Measurements from ENCODE around the gene C19orf85. TPM values are rescaled to one million over a fixed set of nuclear protein-coding genes. Genes with fewer than 3 reads are reported as not detected.

Gene C19orf85
- total and polyA plus RNA-seq, 11 donors = not detected

GRCh38 chr19:55476100-55476775, 11.7 kb upstream of the C19orf85 start, which contains the start of gene ZNF628:
TSS of gene ZNF628 (plus strand) at chr19:55476617. CDS start at chr19:55479911, 3,294 bp downstream.
- Histone ChIP-seq H3K27ac (peak within 1 kb of the TSS; percentile 79 to 99 (median 94)), H3K4me3 (peak within 1 kb of the TSS; percentile 34 to 81 (median 68)), H3K27me3 (no peaks in the 10 kb centered on the region), H3K4me1 (peaks cover 0 to 31% (median 19%) of the 10 kb centered on the region in 12 donors), H3K9me3 (no peaks in the 10 kb centered on the region), H3K36me3 (peaks cover 0 to 2% (median under 1%) of the 10 kb centered on the region in 9 donors)
- intact Hi-C loops (cut with DNase I) = loop anchor here in 2 of 10 donors (2.0 to 5.0 kb wide), 2 partner anchors 27 to 156 kb away; no protein-coding TSS in a partner anchor
- ATAC-seq (peak; percentile 95 to 98 (median 98)), DNase-seq (peak; percentile 99 to 100 (median 99))
- 1% methylated on average over 32 to 61 of the region's 61 CpGs for WGBS, 4 donors
- TF ChIP-seq POLR2A (IDR thresholded peaks at IDR 0.05) (peak; percentile 40 to 63), CTCF (IDR thresholded peaks at IDR 0.05) (no peak)

GRCh38 chr19:55474269-55475265, 10.0 kb upstream of the C19orf85 start:
- DNase-seq (no peak), ATAC-seq (no peak)
- no peaks in the 10 kb centered on the region for H3K27me3 ChIP-seq

GRCh38 chr19:55473225-55474012, 8.9 kb upstream of the C19orf85 start:
- H3K4me3 ChIP-seq = no peak overlapping the region
- DNase-seq (no peak), ATAC-seq (no peak)
- intact Hi-C loops (cut with DNase I) = loop anchor here in 1 of 10 donors (5.0 kb wide), 1 partner anchor 159 kb away; no protein-coding TSS in a partner anchor
- no peaks in the 10 kb centered on the region for H3K36me3 ChIP-seq
- WGBS, 4 donors = 59 to 67% (median 66%) methylated on average over 14 to 16 of the region's 16 CpGs
- no peaks in the 10 kb centered on the region for H3K9me3 ChIP-seq
- no peaks in the 10 kb centered on the region for H3K27me3 ChIP-seq
- peak overlapping the region in 3 of 12 donors; percentile 19 to 34 (median 29) for H3K27ac ChIP-seq
- H3K4me1 ChIP-seq = peaks cover 0 to 24% (median 15%) of the 10 kb centered on the region in 12 donors
- TF ChIP-seq POLR2A (IDR thresholded peaks at IDR 0.05) (no peak), CTCF (IDR thresholded peaks at IDR 0.05) (no peak)

More at GRCh38 chr19:55474269-55475265, 10.0 kb upstream of the C19orf85 start:
- intact Hi-C loops (cut with DNase I) = loop anchor here in 2 of 10 donors (5.0 kb wide), 1 partner anchor 158 kb away; no protein-coding TSS in a partner anchor
- Histone ChIP-seq H3K4me1 (peaks cover 0 to 28% (median 19%) of the 10 kb centered on the region in 12 donors), H3K36me3 (no peaks in the 10 kb centered on the region), H3K9me3 (no peaks in the 10 kb centered on the region), H3K27ac (peak overlapping the region in 1 of 12 donors; percentile 34), H3K4me3 (no peak overlapping the region)
- 91 to 94% (median 92%) methylated on average over 19 of the region's 19 CpGs for WGBS, 4 donors
- no peak for TF ChIP-seq CTCF (IDR thresholded peaks at IDR 0.05)
- TF ChIP-seq POLR2A (IDR thresholded peaks at IDR 0.05) = no peak

All from heart left ventricle (tissue), 16 donors.